ENCODE results near the gene KRT40.

The KRT40 gene

GRCh38 chr17:40938981-40939380, 45.1 kb downstream of the KRT40 start:
- Histone ChIP-seq H3K27ac (ENCODE audit: low read length) (no peak overlapping the region), H3K4me3 (ENCODE audit: low read length in 2 of 2) (no peak overlapping the region), H3K27me3 (ENCODE audit: control insufficient read depth in 1 of 2, insufficient read depth in 2 of 2, low read length in 2 of 2) (peaks cover 0 to 2% of the 10 kb centered on the region in 2 donors), H3K36me3 (ENCODE audit: control insufficient read depth in 2 of 2, insufficient read depth in 2 of 2, low read length in 2 of 2) (no peaks in the 10 kb centered on the region), H3K9me3 (ENCODE audit: control insufficient read depth in 2 of 2, low read length in 2 of 2) (no peaks in the 10 kb centered on the region), H3K4me1 (ENCODE audit: control insufficient read depth, insufficient read depth, low read length) (no peaks in the 10 kb centered on the region), H3K9ac (ENCODE audit: low read length in 2 of 2) (no peak overlapping the region)

DNA sequence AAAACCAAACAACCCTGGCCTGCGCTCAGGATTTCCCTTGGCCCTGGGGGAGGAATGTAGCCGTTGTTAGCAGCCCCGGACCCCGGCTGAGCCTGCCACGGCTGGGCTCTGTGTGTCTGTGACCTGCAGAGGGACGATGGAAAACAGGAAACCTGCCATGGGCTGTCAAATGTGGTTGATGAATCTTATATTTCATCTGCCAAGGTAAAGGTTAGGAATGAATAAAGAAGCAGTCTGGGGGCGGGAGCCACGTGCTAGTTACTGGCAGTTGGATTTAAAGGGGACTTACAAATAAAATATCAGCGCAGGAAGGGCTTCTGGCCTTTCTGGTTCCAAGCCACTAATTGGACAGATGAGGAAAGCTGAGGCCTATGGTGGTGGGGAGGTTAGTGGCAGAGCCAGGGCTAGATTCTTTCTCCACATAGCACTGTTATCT, 46.7 kb downstream of the KRT40 start, which contains the start of gene KRT23:
KRT23 (minus strand) TSS at position 263 of the 436 bp plus-strand sequence. CDS start 1,043 bp downstream, outside the sequence.
- Histone ChIP-seq H3K27ac (ENCODE audit: low read length) (no peak within 1 kb of the TSS), H3K4me3 (ENCODE audit: low read length in 2 of 2) (no peak within 1 kb of the TSS), H3K4me1 (ENCODE audit: control insufficient read depth, insufficient read depth, low read length) (no peaks in the 10 kb centered on the region), H3K9ac (ENCODE audit: low read length in 2 of 2) (no peak within 1 kb of the TSS), H3K36me3 (ENCODE audit: control insufficient read depth in 2 of 2, insufficient read depth in 2 of 2, low read length in 2 of 2) (no peaks in the 10 kb centered on the region), H3K27me3 (ENCODE audit: control insufficient read depth in 1 of 2, insufficient read depth in 2 of 2, low read length in 2 of 2) (peaks cover 0 to 2% of the 10 kb centered on the region in 2 donors), H3K9me3 (ENCODE audit: control insufficient read depth in 2 of 2, low read length in 2 of 2) (no peaks in the 10 kb centered on the region)

DNA sequence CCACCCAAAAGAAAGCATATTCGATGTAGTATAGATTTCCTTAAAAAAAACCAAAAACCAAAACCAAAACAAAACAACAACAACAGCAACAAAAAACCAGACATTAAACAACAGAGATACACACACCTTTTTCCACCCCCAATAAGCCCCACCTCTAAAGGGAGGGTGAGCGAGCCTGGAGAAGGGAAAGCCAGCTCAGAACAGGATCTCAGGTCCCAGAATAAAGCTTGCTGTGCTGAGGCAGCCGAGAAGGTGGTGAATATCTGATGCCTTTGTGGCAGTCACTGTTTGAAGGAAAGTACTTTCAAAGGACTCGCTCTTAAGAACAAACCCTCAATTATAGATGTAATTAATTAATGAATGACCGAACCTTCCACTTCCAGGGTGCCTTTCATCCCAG, 47.1 kb downstream of the KRT40 start:
- Histone ChIP-seq H3K9me3 (ENCODE audit: control insufficient read depth in 2 of 2, low read length in 2 of 2) (no peaks in the 10 kb centered on the region), H3K27me3 (ENCODE audit: control insufficient read depth in 1 of 2, insufficient read depth in 2 of 2, low read length in 2 of 2) (peaks cover 0 to 2% of the 10 kb centered on the region in 2 donors), H3K27ac (ENCODE audit: low read length) (no peak overlapping the region), H3K4me1 (ENCODE audit: control insufficient read depth, insufficient read depth, low read length) (no peaks in the 10 kb centered on the region), H3K36me3 (ENCODE audit: control insufficient read depth in 2 of 2, insufficient read depth in 2 of 2, low read length in 2 of 2) (no peaks in the 10 kb centered on the region), H3K9ac (ENCODE audit: low read length in 2 of 2) (no peak overlapping the region), H3K4me3 (ENCODE audit: low read length in 2 of 2) (no peak overlapping the region)

GRCh38 chr17:40936437-40936971, 47.6 kb downstream of the KRT40 start:
- Histone ChIP-seq H3K4me3 (ENCODE audit: low read length in 2 of 2) (no peak overlapping the region), H3K9me3 (ENCODE audit: control insufficient read depth in 2 of 2, low read length in 2 of 2) (no peaks in the 10 kb centered on the region), H3K27me3 (ENCODE audit: control insufficient read depth in 1 of 2, insufficient read depth in 2 of 2, low read length in 2 of 2) (peaks cover 0 to 2% of the 10 kb centered on the region in 2 donors), H3K36me3 (ENCODE audit: control insufficient read depth in 2 of 2, insufficient read depth in 2 of 2, low read length in 2 of 2) (no peaks in the 10 kb centered on the region), H3K27ac (ENCODE audit: low read length) (no peak overlapping the region), H3K4me1 (ENCODE audit: control insufficient read depth, insufficient read depth, low read length) (no peaks in the 10 kb centered on the region), H3K9ac (ENCODE audit: low read length in 2 of 2) (no peak overlapping the region)

GRCh38 chr17:40935624-40936023, 48.5 kb downstream of the KRT40 start:
- no peaks in the 10 kb centered on the region for H3K9me3 ChIP-seq (ENCODE audit: control insufficient read depth in 2 of 2, low read length in 2 of 2)
- H3K36me3 ChIP-seq (ENCODE audit: control insufficient read depth in 2 of 2, insufficient read depth in 2 of 2, low read length in 2 of 2): no peaks in the 10 kb centered on the region
- H3K4me1 ChIP-seq (ENCODE audit: control insufficient read depth, insufficient read depth, low read length): no peaks in the 10 kb centered on the region
- peaks cover 0 to 2% of the 10 kb centered on the region in 2 donors for H3K27me3 ChIP-seq (ENCODE audit: control insufficient read depth in 1 of 2, insufficient read depth in 2 of 2, low read length in 2 of 2)
- no peak overlapping the region for H3K27ac ChIP-seq (ENCODE audit: low read length)
- H3K9ac ChIP-seq (ENCODE audit: low read length in 2 of 2): no peak overlapping the region
- H3K4me3 ChIP-seq (ENCODE audit: low read length in 2 of 2): no peak overlapping the region

DNA sequence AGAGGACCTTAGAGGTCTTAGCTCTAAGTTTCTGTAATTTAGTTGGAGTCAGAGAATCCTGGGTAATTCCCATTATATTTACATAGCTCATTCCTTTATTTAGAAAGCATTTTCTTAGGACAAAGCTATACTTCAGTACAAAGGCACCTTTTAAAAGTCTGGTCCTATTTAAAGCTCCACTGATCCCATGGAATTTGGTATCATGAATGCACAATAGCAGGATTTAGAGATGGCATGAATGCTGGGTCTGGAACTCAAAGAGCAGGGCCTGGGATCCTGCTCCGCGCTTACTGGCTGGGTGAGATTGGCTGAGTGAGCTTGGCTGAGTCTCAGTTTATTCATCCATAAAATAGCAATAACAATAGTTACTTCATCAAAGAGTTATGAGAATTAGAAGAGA, 51.5 kb downstream of the KRT40 start:
- H3K4me1 ChIP-seq (ENCODE audit: control insufficient read depth, insufficient read depth, low read length): no peaks in the 10 kb centered on the region
- no peaks in the 10 kb centered on the region for H3K9me3 ChIP-seq (ENCODE audit: control insufficient read depth in 2 of 2, low read length in 2 of 2)
- H3K27me3 ChIP-seq (ENCODE audit: control insufficient read depth in 1 of 2, insufficient read depth in 2 of 2, low read length in 2 of 2): no peaks in the 10 kb centered on the region

GRCh38 chr17:40931311-40931710, 52.8 kb downstream of the KRT40 start:
- Histone ChIP-seq H3K36me3 (ENCODE audit: control insufficient read depth in 2 of 2, insufficient read depth in 2 of 2, low read length in 2 of 2) (no peaks in the 10 kb centered on the region), H3K4me1 (ENCODE audit: control insufficient read depth, insufficient read depth, low read length) (no peaks in the 10 kb centered on the region), H3K9me3 (ENCODE audit: control insufficient read depth in 2 of 2, low read length in 2 of 2) (no peaks in the 10 kb centered on the region), H3K27ac (ENCODE audit: low read length) (no peak overlapping the region), H3K9ac (ENCODE audit: low read length in 2 of 2) (no peak overlapping the region), H3K27me3 (ENCODE audit: control insufficient read depth in 1 of 2, insufficient read depth in 2 of 2, low read length in 2 of 2) (no peaks in the 10 kb centered on the region), H3K4me3 (ENCODE audit: low read length in 2 of 2) (no peak overlapping the region)

More for the DNA sequence above, 51.5 kb downstream of the KRT40 start:
- Histone ChIP-seq H3K4me3 (ENCODE audit: low read length in 2 of 2) (no peak overlapping the region), H3K36me3 (ENCODE audit: control insufficient read depth in 2 of 2, insufficient read depth in 2 of 2, low read length in 2 of 2) (no peaks in the 10 kb centered on the region), H3K27ac (ENCODE audit: low read length) (no peak overlapping the region), H3K9ac (ENCODE audit: low read length in 2 of 2) (no peak overlapping the region)
